ENCODE data around the gene SF3B4.
A peak's percentile ranks its signal among the peaks of the same experiment; 100 is the strongest.
"Not testable (repeated sequence)": the region's sequence is repeated elsewhere in the genome, so short reads cannot be mapped to it uniquely, and the experiment has no call there.

Gene SF3B4

GRCh38 chr1:149962736-149963135, 35.1 kb upstream of the SF3B4 start:
- Histone ChIP-seq H3K9ac (no peak overlapping the region), H3K36me3 (ENCODE audit: insufficient read depth) (peaks cover 4% of the 10 kb centered on the region; the same call in 1 of the 2 replicates), H3K4me1 (ENCODE audit: low read depth, poor library complexity, severe bottlenecking) (peaks cover 22% of the 10 kb centered on the region), H3K79me2 (ENCODE audit: insufficient read depth, low read depth) (no peaks in the 10 kb centered on the region), H2AFZ (ENCODE audit: low read depth) (no peak overlapping the region), H3K4me2 (no peak overlapping the region; the same call in 1 of the 2 replicates), H3K27ac (peak overlapping the region; percentile 2; the same call in 1 of the 2 replicates), H4K20me1 (ENCODE audit: insufficient read depth) (no peaks in the 10 kb centered on the region), H3K27me3 (ENCODE audit: insufficient read depth, low read depth) (no peaks in the 10 kb centered on the region), H3K4me3 (IDR thresholded peaks at IDR 0.05; ENCODE audit: insufficient read depth, low read depth, low read length) (peak overlapping the region; percentile 56)
- TF ChIP-seq CTCF (conservative IDR thresholded peaks at IDR 0.05; ENCODE audit: low read depth, low read length) = no peak

GRCh38 chr1:149962039-149962647, 34.5 kb upstream of the SF3B4 start:
- no peaks in the 10 kb centered on the region for H3K79me2 ChIP-seq (ENCODE audit: insufficient read depth, low read depth)
- peak overlapping the region; percentile 56 for H3K4me3 ChIP-seq (IDR thresholded peaks at IDR 0.05; ENCODE audit: insufficient read depth, low read depth, low read length)
- peak overlapping the region; percentile 2; the same call in 1 of the 2 replicates for H3K27ac ChIP-seq
- no peak overlapping the region for H2AFZ ChIP-seq (ENCODE audit: low read depth)
- peak; percentile 100 for TF ChIP-seq CTCF (conservative IDR thresholded peaks at IDR 0.05; ENCODE audit: low read depth, low read length)
- H3K4me1 ChIP-seq (ENCODE audit: low read depth, poor library complexity, severe bottlenecking) = peaks cover 22% of the 10 kb centered on the region
- H3K36me3 ChIP-seq (ENCODE audit: insufficient read depth) = peaks cover 4% of the 10 kb centered on the region; the same call in 1 of the 2 replicates
- no peaks in the 10 kb centered on the region for H3K27me3 ChIP-seq (ENCODE audit: insufficient read depth, low read depth)
- peak overlapping the region; percentile 10 for H3K4me2 ChIP-seq
- no peaks in the 10 kb centered on the region for H4K20me1 ChIP-seq (ENCODE audit: insufficient read depth)
- no peak overlapping the region for H3K9ac ChIP-seq

GRCh38 chr1:149957548-149957947, 29.9 kb upstream of the SF3B4 start:
- not testable (repeated sequence) for H3K27me3 ChIP-seq (ENCODE audit: insufficient read depth, low read depth); H3K79me2 ChIP-seq (ENCODE audit: insufficient read depth, low read depth); H2AFZ ChIP-seq (ENCODE audit: low read depth); H3K4me2 ChIP-seq; H3K4me3 ChIP-seq (IDR thresholded peaks at IDR 0.05; ENCODE audit: insufficient read depth, low read depth, low read length); H3K36me3 ChIP-seq (ENCODE audit: insufficient read depth); H3K27ac ChIP-seq; H3K9ac ChIP-seq; H4K20me1 ChIP-seq (ENCODE audit: insufficient read depth)
- H3K4me1 ChIP-seq (ENCODE audit: low read depth, poor library complexity, severe bottlenecking) = peaks cover 10% of the 10 kb centered on the region

GRCh38 chr1:149949911-149950310, 22.3 kb upstream of the SF3B4 start:
- Histone ChIP-seq H2AFZ (ENCODE audit: low read depth) (no peak overlapping the region), H3K36me3 (ENCODE audit: insufficient read depth) (no peaks in the 10 kb centered on the region; the same call in 1 of the 2 replicates), H3K4me2 (no peak overlapping the region), H3K4me3 (IDR thresholded peaks at IDR 0.05; ENCODE audit: insufficient read depth, low read depth, low read length) (no peak overlapping the region), H3K27me3 (ENCODE audit: insufficient read depth, low read depth) (no peaks in the 10 kb centered on the region), H3K27ac (no peak overlapping the region), H3K9ac (no peak overlapping the region), H3K4me1 (ENCODE audit: low read depth, poor library complexity, severe bottlenecking) (no peaks in the 10 kb centered on the region), H3K79me2 (ENCODE audit: insufficient read depth, low read depth) (no peaks in the 10 kb centered on the region), H4K20me1 (ENCODE audit: insufficient read depth) (no peaks in the 10 kb centered on the region)
- TF ChIP-seq CTCF (conservative IDR thresholded peaks at IDR 0.05; ENCODE audit: low read depth, low read length) = no peak

GRCh38 chr1:149945206-149945605, 17.6 kb upstream of the SF3B4 start:
- H3K9ac ChIP-seq = no peak overlapping the region
- H3K36me3 ChIP-seq (ENCODE audit: insufficient read depth) = no peaks in the 10 kb centered on the region; the same call in 1 of the 2 replicates
- H3K27me3 ChIP-seq (ENCODE audit: insufficient read depth, low read depth) = no peaks in the 10 kb centered on the region
- no peak overlapping the region for H2AFZ ChIP-seq (ENCODE audit: low read depth)
- H4K20me1 ChIP-seq (ENCODE audit: insufficient read depth) = no peaks in the 10 kb centered on the region
- H3K79me2 ChIP-seq (ENCODE audit: insufficient read depth, low read depth) = no peaks in the 10 kb centered on the region
- TF ChIP-seq CTCF (conservative IDR thresholded peaks at IDR 0.05; ENCODE audit: low read depth, low read length) = no peak
- H3K4me2 ChIP-seq = no peak overlapping the region
- H3K4me3 ChIP-seq (IDR thresholded peaks at IDR 0.05; ENCODE audit: insufficient read depth, low read depth, low read length) = no peak overlapping the region
- peaks cover 17% of the 10 kb centered on the region for H3K4me1 ChIP-seq (ENCODE audit: low read depth, poor library complexity, severe bottlenecking)
- no peak overlapping the region for H3K27ac ChIP-seq

Data from KMS-11 (cell line).